Activated T-helper 1 cell treated with anti-CD3 and anti-CD28 coated beads, Interleukin-2, amount 50 U/mL, for 16 hours (primary cell): ENCODE data around the gene CYTH2.

Source experiments
- DNase-seq, 2 donors: peaks; one replicate each; pipeline ENCODE4 v3.0.0-alpha.2; 2020; ENCODE audit warnings: low read depth in 1 of 2, low spot score in 1 of 2

The CYTH2 gene

DNA sequence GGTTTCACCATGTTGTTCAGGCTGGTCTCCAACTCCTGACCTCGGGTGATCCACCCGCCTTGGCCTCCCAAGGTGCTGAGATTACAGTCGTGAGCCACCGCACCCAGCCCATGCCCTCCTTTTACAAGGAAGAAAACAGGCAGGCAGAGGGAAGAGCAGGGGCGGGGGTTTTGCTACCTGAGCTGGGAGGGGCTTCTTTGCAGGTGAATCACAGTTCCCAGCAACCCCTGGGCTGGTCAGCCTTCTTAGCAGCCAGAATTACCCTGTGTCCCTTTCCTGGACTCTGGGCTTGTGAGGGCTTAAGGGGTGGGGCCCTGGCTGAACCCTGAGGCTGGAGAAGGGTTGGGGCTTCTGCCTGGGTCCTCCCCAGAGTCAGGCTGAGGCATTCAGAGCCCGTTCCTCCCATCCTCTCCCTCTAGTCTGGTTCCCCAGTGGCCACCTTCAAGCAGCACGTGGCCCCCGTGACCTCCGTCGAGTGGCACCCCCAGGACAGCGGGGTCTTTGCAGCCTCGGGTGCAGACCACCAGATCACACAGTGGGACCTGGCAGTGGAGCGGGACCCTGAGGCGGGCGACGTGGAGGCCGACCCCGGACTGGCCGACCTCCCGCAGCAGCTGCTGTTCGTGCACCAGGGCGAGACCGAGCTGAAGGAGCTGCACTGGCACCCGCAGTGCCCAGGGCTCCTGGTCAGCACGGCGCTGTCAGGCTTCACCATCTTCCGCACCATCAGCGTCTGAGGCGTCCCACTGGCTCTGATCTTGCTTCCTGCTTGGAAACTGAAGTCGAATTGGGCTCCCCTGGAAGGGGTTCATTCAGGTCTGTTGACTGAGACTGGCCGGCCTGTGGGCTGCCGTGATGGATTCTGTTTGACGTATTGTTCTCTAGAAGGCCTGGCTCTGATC is 16.6 kb upstream of the CYTH2 start:
- no peak for DNase-seq

DNA sequence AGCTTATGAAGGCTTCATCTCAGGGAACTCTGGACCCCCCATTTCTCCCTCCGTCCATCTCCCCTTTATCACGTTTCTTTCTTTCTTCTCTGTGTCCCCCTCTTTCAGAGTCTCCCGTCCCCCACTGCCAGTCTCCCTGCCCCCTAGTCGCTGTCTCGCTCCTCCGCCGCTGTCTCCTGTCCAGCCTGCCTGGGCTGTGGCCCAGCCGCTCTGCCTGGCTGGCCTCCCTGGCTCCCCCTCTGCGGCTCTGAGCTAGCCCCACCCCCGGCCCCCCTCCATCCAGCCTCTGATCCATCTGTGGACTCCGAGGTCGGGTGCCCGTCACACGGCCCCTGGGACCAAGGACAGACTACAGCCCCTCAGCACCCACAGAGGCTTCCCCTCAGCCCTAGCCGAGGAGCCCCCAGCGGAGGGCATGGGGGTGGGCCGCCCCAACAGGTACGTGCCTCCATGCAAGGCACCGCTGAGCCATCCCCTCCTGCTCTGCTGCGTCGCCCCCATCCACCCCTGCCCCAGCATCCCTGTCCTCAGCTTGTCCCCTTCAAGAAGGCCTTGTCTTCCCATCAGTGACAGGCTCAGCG is 14.9 kb upstream of the CYTH2 start:
- no peak for DNase-seq

DNA sequence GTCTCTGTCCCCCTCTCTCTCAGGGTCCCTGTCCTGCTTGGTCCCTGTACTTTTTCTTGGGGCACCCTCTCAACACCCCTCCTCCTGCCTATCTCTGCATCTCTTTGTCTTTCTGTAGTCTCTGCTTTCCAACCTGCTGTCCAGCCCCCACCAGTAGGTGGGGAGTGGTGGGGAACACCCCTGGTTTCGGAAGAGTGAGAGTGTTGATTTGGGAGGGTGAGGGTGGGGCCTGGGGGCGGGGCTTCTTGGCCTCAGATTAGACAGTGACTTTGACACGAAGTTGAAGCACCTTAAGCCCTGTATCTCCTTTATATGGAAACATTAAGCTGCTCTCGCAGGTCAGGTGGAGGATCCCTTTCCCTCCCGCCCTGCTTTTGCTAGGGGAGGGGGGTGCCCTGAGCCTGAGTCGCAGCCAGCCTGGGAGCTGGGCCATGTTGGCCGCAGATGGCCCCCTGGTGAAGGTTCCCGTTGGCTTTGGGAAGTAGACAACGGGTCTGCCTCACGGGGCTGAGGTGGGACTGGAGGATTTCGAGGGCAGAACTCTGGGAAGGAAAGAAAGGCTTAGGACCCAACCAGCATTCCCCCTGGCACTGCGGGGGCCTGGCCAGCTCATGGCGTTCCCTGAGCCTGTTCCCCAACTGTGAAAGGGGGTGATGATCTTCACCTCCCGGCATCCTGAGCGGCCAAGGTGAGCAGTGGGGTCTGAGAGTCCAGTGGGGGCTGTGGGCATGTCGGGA is 13.8 kb upstream of the CYTH2 start, which contains the start of gene KCNJ14:
Gene KCNJ14, plus strand, starts transcription at position 404 of the 737 bp plus-strand sequence. CDS start 6,151 bp downstream, outside the sequence.
- DNase-seq: no peak

DNA sequence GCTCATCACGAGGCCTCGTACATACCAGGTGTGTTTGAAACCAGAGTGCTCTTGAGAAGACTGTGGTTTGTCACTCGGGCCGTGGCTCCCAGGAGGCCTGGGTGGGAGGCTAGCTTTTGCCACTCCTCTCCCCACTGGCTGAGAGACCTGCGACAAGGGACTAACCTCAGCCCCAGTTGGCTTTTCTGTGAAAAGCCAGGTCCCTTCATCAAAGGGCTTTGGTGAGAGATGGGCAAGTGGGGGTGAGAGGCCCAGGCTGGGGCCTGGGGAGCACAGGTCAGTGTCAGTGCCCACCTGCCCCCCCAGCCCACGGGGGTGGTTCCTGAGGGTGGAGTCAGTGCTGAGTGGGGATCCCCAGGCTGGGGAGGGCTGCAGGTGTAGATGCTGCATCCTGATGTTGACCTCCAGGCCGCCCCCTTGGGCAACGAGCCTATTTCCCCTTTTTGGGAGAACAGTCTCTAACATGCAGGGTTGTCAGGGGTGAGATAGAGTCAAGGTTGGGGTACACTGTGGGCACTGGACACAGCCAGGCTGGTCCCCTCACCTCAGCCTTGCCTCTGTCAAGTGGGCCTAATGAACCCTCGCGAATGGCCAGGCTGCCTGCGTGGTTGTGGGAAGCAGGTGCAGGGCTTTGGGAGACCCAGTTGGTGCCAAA is 13.1 kb upstream of the CYTH2 start:
- DNase-seq: no peak

DNA sequence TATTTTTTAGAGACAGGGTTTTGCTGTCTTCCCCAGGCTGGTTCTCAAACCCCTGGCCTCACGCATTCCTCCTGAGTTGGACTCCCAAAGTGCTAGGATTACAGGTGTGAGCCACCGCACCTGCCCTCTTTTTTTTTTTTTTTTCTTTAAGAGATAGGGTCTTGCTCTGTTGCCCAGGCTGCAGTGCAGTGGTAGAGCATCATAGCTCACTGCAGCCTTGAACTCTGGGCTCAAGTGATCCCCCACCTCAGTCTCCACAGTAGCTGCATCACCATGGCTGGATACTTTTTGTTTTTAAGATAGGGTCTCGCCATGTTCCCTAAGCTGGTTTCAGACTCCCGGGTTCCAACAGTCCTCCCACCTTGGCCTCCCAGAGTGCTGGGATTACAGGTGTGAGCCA is 12.3 kb upstream of the CYTH2 start:
- DNase-seq: no peak

DNA sequence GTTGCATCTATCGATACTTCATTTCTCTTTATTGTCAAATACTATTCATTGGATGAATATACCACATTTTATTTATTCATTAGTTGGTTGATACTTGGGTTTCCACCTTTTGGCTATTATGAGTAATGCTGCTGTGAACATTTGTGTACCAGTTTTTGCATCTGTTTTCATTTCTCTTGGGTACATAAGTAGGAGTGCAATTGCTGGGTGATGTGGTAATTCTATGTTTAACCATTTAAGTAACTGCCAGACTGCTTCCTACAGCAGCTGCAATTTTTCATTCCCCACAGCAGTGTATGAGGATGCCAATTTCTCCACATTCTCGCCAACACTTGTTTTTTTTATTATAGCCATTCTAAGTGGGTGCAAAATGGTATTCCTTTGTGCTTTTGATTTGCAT is 11.2 kb upstream of the CYTH2 start:
- DNase-seq: no peak

DNA sequence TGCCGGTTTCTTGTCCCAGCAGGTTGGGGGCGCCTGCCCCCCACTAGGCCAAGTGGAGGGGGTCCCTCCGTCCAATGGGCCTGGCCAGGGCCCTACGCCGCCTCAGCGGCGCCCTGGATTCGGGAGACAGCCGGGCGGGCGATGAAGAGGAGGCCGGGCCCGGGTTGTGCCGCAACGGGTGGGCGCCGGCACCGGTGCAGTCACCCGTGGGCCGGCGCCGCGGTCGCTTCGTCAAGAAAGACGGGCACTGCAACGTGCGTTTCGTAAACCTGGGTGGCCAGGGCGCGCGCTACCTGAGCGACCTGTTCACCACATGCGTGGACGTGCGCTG is 7.6 kb upstream of the CYTH2 start:
- no peak for DNase-seq

DNA sequence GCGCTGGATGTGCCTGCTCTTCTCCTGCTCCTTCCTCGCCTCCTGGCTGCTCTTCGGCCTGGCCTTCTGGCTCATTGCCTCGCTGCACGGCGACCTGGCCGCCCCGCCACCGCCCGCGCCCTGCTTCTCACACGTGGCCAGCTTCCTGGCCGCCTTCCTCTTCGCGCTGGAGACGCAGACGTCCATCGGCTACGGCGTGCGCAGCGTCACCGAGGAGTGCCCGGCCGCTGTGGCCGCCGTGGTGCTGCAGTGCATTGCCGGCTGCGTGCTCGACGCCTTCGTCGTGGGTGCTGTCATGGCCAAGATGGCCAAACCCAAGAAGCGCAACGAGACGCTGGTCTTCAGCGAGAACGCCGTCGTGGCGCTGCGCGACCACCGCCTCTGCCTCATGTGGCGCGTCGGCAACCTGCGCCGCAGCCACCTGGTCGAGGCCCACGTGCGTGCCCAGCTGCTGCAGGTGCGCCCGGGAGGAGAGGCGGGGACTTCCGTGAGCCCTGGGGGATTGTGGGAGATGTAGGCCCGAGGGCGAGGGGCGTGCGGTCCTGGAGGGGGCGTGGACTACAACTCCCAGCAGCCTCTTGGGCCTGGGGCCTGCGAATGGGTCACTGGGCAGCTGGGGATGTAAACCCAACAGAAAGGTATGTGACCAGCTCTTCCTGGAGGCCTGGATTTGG is 7.0 kb upstream of the CYTH2 start:
- DNase-seq: no peak

DNA sequence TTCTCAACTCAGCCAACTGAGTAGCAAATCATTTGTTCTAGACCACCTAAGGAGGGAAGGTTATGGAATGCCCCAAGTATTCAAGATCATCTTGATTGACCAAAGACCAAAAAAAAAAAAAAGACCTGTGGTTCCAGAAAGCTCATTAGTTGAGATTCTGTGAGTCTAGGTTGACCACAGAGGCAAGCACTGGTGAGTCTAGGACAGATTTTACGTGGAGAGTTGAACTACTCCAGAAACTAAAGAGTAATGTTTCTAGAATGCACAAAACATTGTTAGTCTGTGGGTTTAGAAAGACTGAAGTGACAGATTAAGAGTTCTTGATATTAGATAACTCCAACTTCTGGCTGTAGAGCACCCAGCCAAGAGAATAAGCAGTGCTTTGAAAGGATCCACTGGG is 4.0 kb upstream of the CYTH2 start:
- DNase-seq: no peak

DNA sequence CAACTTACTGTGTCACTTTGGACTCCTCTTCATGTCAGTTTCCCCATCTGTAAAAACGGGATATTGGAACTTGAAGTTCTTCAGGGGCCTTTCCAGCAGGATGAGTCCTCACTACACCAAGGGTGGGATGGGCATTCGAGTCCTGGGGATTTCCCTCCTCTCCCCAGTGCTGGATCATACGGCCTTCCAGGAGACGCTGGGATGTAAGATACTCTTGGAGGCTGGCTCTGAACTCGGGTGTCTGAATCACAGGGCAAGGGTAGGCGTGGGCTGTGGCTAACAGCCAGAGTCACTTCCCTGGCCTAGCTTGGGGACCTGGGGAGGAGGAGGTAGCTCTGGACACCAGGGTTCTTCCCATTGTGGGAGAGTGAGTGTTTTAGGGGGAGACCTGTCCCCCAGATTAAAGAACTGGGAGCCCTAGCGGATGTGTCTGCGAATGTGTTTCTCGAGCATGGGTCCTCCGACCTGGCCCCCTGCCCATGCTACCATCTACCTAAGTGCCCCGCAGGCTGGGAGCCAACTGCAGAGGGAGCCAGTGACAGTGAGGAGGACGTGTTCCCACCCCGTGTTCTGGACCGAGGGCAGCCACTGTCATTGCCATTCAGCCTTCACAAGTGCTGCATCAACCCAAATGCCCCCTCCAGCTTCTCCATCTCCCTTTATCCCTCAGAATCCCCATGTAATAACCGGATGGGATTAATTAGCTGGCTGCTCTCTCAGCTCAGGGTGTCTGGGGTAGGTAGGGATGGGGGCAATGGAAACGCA is 2.4 kb upstream of the CYTH2 start:
- DNase-seq: no peak

DNA sequence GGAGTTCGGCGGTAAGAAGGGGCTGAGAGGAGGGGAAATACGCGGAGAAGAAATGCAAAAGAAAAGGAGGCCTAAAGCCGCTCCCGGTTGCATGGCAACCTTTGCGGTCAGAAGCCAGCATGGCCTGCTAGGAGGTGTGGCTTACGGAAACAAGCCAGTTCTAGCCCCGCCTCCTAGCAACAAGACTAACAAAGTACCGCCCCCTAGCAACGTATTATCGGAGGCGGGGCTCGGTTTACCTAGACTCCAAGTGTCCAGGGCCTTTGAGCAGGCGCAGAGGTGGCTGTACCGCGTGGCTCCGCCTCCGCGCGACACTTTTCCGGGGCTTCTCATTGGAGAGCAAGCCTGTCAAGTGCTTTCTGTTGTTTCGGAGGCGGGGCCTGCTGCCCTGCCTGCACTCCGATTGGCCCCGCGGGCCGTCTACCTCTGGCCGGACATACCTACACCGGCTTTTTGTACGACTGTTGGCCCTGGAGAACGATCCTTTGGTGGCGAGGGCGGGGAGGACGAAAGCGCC is 339 bp upstream of the CYTH2 start:
- DNase-seq: peak; percentile 98 to 99

DNA sequence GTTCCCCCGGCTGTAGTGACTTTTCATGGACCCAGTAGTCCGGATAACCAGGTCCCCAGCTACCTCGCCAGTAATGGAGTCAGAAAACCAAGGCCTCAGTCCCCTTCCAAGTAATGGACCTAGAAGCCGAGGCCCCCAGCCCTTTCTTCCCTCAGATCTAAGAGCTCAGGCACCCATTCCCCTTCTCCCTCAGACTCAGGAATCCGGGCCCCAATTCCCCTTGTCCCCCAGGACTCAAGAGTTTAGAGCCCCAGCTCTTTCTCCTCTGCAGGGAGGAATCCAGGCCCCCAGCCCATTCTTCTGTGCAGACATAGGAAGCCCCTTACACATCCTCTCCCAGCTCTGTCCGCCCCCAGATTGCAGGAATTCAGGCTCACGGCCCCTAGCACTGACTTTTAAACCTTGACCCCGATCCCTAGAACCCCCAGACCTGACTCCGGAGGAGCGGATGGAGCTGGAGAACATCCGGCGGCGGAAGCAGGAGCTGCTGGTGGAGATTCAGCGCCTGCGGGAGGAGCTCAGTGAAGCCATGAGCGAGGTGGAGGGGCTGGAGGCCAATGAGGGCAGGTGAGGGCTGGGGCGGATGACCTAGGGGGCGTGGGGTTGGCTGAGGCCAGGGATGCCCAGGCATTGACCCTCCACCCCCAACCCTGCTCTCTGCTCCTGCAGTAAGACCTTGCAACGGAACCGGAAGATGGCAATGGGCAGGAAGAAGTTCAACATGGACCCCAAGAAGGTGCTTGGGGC is 938 bp downstream of the CYTH2 start:
- no peak for DNase-seq

DNA sequence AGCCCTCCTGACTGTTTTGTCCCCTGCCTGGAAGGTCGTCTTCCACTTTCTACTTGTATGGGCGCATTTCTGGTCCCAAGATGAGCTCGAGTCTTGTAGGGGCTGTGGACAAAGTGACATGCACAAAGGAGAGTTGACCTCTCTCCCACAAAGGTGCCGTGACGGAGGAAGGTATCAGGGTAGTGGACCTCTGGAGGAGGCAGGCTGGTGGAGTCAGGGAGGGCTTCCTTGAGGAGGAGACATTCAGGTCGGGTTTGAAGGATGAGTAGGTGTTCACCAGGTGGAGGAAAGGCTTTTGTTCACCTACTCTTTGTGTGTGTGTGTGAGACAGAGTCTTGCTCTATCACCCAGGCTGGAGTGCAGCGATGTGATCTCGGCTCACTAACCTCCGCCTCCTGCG is 1.7 kb downstream of the CYTH2 start:
- DNase-seq: no peak

DNA sequence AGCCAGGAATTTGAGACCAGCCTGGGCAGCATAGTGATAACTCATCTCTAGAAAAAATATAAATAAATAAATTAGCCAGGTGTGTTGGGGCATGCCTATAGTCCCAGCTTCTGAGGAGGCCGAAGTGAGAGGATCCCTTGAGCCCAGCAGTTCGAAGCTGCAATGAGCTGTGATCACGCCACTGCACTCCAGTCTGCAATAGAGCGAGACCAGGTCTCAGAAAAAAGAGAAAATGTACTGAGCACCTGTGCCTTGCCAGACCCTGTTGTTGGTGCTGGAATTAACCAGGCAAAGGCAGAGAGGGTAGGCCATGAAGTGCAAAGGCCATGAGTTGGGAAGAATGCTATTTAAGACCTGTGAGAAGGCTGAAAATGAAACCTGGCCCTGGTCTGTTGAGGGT is 2.7 kb downstream of the CYTH2 start:
- no peak for DNase-seq

DNA sequence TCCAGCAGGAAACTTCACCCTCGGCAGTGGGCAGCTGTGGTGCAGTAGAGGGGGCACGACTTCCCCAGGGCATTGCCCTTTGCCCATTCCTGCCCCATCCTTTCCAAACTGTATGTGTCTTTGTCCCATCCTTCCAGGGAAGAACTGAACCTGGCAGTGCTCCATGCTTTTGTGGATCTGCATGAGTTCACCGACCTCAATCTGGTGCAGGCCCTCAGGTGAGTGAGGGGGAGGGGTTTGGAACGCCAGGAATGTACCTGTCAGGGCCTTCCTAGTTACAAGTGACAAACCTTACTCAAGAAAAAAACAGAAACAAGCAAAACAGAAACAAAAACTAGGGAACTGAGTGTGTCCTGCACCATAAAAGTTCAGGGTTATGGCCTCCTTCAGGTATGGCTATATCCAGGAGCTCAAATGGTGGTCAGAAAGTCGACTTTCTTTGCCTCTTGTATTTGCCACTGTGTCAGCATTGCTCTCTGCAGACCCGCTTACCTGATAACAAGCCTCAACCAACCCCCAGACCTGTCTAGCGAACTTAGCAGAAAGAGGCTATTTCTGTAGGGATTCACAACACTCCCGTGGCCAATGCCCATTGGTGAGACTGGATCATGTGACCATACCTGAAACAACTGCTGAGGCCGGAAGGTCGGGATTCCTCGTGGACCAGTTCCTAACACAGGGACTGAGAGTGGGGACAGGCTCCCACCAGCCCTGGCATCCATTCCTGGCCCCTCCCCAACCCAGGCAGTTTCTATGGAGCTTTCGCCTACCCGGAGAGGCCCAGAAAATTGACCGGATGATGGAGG is 4.2 kb downstream of the CYTH2 start:
- no peak for DNase-seq

DNA sequence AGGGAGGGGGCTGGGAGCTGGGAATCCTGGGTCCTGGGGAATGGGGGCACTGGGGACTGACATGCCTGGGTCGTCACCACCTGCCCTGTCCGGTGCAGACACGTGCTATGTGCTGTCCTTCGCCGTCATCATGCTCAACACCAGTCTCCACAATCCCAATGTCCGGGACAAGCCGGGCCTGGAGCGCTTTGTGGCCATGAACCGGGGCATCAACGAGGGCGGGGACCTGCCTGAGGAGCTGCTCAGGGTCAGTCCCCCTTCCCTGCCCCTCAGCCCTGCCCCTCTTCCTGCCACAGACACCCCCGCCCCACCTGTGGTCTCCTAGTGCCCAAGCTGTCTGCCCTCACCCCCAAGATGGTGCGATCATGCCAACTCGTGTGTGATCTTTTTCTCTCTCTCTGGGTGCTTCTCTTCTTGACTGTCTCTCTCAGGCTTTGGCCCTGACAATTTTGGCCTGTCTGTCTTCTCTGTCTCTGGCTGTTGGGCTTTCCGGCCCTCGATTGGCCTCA is 5.0 kb downstream of the CYTH2 start:
- no peak for DNase-seq

DNA sequence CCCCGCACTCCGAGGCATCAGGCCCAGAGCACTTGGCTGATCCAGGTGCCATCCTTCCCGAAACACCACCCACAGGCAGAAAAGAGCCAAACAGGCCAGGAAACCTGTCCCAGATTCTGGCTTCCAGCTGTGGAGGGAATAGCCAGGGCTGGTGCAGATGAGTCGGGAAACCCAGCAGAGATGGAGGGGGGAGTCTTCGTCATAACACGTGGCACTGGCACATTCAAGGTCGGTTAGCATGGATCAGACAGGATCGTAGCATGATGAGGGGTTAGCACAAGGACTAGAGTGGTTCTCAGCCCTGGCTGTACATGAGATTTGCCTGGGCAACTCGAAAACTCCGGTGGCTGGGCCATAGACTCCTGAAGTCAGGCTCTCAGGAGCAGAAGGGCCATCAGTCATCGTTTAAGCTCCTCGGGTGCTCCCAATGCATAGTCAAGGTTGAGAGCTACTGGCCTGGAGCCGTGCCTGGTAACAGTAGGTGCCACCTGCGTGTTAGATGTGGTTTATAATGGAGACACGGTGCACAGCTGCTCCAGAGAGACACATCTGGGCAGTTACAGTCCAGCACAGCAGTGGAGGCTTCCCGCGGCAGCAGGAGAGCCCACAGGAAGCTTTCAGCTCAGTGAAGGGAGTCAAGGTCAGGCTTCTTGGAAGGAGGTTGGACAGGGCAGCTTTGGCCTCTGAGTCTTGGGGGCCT is 6.3 kb downstream of the CYTH2 start:
- no peak for DNase-seq

DNA sequence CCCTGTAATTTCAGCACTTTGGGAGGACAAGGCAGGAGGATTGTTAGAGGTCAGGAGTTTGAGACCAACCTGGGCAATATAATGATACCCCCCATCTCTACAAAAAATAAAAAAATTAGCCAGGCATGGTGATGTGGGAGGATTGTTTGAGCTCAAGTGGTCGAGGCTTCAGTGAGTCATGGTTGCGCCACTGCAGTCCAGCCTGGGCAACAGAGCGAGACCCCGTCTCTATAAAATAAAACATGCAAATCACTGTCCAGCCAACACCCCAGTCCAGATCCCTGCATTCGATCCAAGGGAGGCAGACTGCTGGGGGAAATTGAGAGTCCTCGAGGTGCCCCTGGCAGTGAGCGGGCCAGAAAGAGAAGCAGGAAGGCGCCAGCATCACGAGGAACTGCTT is 7.0 kb downstream of the CYTH2 start:
- no peak for DNase-seq
